Sigmoid colon (tissue), 7 donors: Measurements from ENCODE around the gene CCDC91. TPM values are rescaled to one million over a fixed set of nuclear protein-coding genes. Genes with fewer than 3 reads are reported as not detected.
A peak's percentile ranks its signal among the peaks of the same experiment; 100 is the strongest.

Experiments used
- DNase-seq: peaks from one replicate; pipeline ENCODE4 v3.0.0-alpha.2; 2019
- H3K27ac ChIP-seq, 4 donors: fragments of 200-600 bp; sonication (generic); one replicate each; pipeline ENCODE4 v1.5.1; 2016 to 2019; ENCODE audit warnings: mild to moderate bottlenecking in 1 of 4
- H3K27me3 ChIP-seq, 3 donors: fragments of 200-600 bp; sonication (generic); one replicate each; pipeline ENCODE4 v1.5.1; 2019; ENCODE audit warnings: mild to moderate bottlenecking in 1 of 3
- H3K36me3 ChIP-seq, 4 donors: fragments of 200-600 bp; sonication (generic); one replicate each; pipeline ENCODE4 v1.5.1; 2016 to 2019
- H3K4me1 ChIP-seq, 4 donors: fragments of 200-600 bp; sonication (generic); one replicate each; pipeline ENCODE4 v1.5.1; 2017 to 2019
- H3K4me3 ChIP-seq, 4 donors: fragments of 200-600 bp; sonication (generic); one replicate each; pipeline ENCODE4 v1.5.1; 2017 to 2019; ENCODE audit warnings: mild to moderate bottlenecking in 2 of 4, moderate library complexity in 1 of 4
- H3K9me3 ChIP-seq, 4 donors: fragments of 200-600 bp in 3 of 4; sonication (generic) in 3 of 4; one replicate each; pipeline versions ENCODE4 v1.5.1 to v1.6.1; 2013 to 2019
- CTCF ChIP-seq, 4 experiments: fragments of 450-650 bp in 3 of 4; fragments of 200-600 bp in 1 of 4; IDR thresholded peaks; one replicate each; pipeline ENCODE4 v1.5.1; 2016 to 2019; ENCODE audit warnings: antibody characterized with exemption in 4 of 4, mild to moderate bottlenecking in 3 of 4, moderate library complexity in 2 of 4
- EP300 ChIP-seq, 4 donors: sonication (generic); formaldehyde crosslinking; IDR thresholded peaks; one replicate each; pipeline ENCODE4 v1.6.1; 2017; ENCODE audit warnings: antibody characterized with exemption in 4 of 4
- POLR2A ChIP-seq, 2 donors: fragments of 450-650 bp; IDR thresholded peaks; one replicate each; pipeline ENCODE4 v1.6.1; 2016; ENCODE audit warnings: antibody characterized with exemption in 2 of 2, mild to moderate bottlenecking in 2 of 2, moderate library complexity in 2 of 2
- POLR2AphosphoS5 ChIP-seq, 4 donors: sonication (generic); formaldehyde crosslinking; IDR thresholded peaks; one replicate each; pipeline ENCODE4 v1.6.1; 2017; ENCODE audit warnings: antibody characterized with exemption in 4 of 4
- WGBS, 2 donors: extraction: QIAGEN DNeasy Blood & Tissue Kit; methylation state at CpG; one replicate each; pipeline ENCODE4 v1.1.7; 2013; 5-methylcytosine and 5-hydroxymethylcytosine counted together
- intact Hi-C: fragments of 100-400 bp; cut with DNase I; formaldehyde crosslinking; loops from one replicate; pipeline ENCODE4 v1.15.1; 2023
- polyA plus RNA-seq, 3 donors: library from polyadenylated mRNA; stranded (reverse); fragments of 200-250 nt; gene quantifications; one replicate each; pipeline ENCODE4 v1.2.3, GENCODE V29; 2013
- total RNA-seq, 4 donors: library from RNA; depleted of rRNA; stranded (reverse); fragments of >200 nt; gene quantifications; one replicate each; pipeline ENCODE4 v1.1.0, GENCODE V29; 2016
- donor health status: healthy with polysubstance abuse.
- donor health status: Bipolar disorder and iron deficiency.
- donor health status: healthy.

CCDC91 gene
- total and polyA plus RNA-seq, 7 donors: 12.4 to 85.7 (median 42.9) TPM

- Histone ChIP-seq H3K9me3 (peaks cover 0 to 2% (median 0%) of the 10 kb centered on the region in 4 donors), H3K4me1 (peaks cover 0 to 17% (median 10%) of the 10 kb centered on the region in 4 donors), H3K36me3 (no peaks in the 10 kb centered on the region), H3K27ac (peak overlapping the region in 3 of 4 donors; percentile 36 to 45 (median 44)), H3K4me3 (no peak overlapping the region), H3K27me3 (no peaks in the 10 kb centered on the region)
- no peak for DNase-seq
- intact Hi-C loops: no loop called here
- TF ChIP-seq POLR2AphosphoS5 (IDR thresholded peaks at IDR 0.05) (peak; percentile 55 to 87 (median 72)), POLR2A (IDR thresholded peaks at IDR 0.05) (no peak)
- 85 to 87% methylated on average over 2 of the region's 2 CpGs for WGBS, 2 donors
Measured at GRCh38 chr12:28349196-28349595, 158.9 kb downstream of the CCDC91 start.

DNA sequence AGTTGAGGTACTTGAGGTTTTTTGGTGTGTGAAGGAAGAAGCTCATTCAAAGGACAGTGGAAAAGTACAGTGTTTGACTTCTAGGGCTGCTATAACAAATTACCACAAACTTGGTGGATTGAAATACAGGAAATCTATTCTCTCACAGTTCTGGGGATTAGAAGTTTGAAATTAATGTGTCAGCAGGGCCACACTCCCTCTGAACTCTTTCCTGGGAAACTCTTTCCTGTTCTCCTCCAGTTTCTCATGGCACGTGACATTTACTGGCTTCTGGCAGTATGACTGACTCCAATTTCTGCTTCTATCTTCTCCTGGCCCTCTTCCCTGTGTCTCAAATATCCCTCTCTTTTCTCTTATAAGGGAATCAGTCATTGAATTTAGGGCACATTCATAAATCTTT, 160.2 kb downstream of the CCDC91 start:
- TF ChIP-seq POLR2A (IDR thresholded peaks at IDR 0.05) (no peak), POLR2AphosphoS5 (IDR thresholded peaks at IDR 0.05) (no peak), CTCF (IDR thresholded peaks at IDR 0.05) (no peak), EP300 (IDR thresholded peaks at IDR 0.05) (no peak)

GRCh38 chr12:28351414-28351813, 161.2 kb downstream of the CCDC91 start:
- WGBS, 2 donors: 94% methylated on average over 2 of the region's 2 CpGs
- intact Hi-C loops: no loop called here
- H3K9me3 ChIP-seq: peaks cover 0 to 2% (median 0%) of the 10 kb centered on the region in 4 donors
- DNase-seq: no peak
- peaks cover 0 to 17% (median 10%) of the 10 kb centered on the region in 4 donors for H3K4me1 ChIP-seq
- TF ChIP-seq POLR2AphosphoS5 (IDR thresholded peaks at IDR 0.05) (no peak), CTCF (IDR thresholded peaks at IDR 0.05) (no peak), POLR2A (IDR thresholded peaks at IDR 0.05) (no peak), EP300 (IDR thresholded peaks at IDR 0.05) (no peak)
- H3K36me3 ChIP-seq: no peaks in the 10 kb centered on the region
- H3K4me3 ChIP-seq: no peak overlapping the region
- H3K27ac ChIP-seq: no peak overlapping the region
- no peaks in the 10 kb centered on the region for H3K27me3 ChIP-seq

More for the DNA sequence above, 160.2 kb downstream of the CCDC91 start:
- H3K36me3 ChIP-seq: no peaks in the 10 kb centered on the region
- H3K27me3 ChIP-seq: no peaks in the 10 kb centered on the region
- intact Hi-C loops: no loop called here
- H3K4me1 ChIP-seq: peaks cover 0 to 17% (median 10%) of the 10 kb centered on the region in 4 donors
- no peak for DNase-seq
- 90 to 92% methylated on average over 1 of the region's 1 CpG for WGBS, 2 donors
- no peak overlapping the region for H3K4me3 ChIP-seq
- peaks cover 0 to 2% (median 0%) of the 10 kb centered on the region in 4 donors for H3K9me3 ChIP-seq
- no peak overlapping the region for H3K27ac ChIP-seq

DNA sequence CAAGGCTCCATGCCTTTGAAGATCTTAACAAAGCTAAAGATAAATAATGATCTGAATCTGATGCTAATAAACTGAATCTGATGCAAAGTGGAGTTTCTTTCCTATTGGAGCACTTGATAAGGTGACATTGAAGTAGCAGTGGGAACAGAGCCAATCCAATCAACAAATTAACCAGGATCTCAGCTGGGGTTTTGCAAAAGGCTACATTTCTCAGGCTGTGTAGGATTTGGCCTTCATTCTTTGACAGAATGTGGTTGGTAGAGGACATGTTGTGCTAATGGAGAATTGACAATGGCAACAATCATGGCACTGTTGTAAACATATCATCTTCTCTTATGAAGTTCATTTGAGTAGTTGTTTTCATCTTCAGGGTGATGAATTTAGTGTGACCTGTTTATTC, 164.9 kb downstream of the CCDC91 start:
- Histone ChIP-seq H3K36me3 (no peaks in the 10 kb centered on the region), H3K27me3 (no peaks in the 10 kb centered on the region), H3K4me1 (peaks cover 0 to 9% (median 3%) of the 10 kb centered on the region in 4 donors), H3K27ac (no peak overlapping the region), H3K4me3 (no peak overlapping the region), H3K9me3 (peaks cover 0 to 2% (median 0%) of the 10 kb centered on the region in 4 donors)
- TF ChIP-seq POLR2A (IDR thresholded peaks at IDR 0.05) (no peak), EP300 (IDR thresholded peaks at IDR 0.05) (no peak), POLR2AphosphoS5 (IDR thresholded peaks at IDR 0.05) (no peak), CTCF (IDR thresholded peaks at IDR 0.05) (no peak)
- intact Hi-C loops: no loop called here
- DNase-seq: no peak

DNA sequence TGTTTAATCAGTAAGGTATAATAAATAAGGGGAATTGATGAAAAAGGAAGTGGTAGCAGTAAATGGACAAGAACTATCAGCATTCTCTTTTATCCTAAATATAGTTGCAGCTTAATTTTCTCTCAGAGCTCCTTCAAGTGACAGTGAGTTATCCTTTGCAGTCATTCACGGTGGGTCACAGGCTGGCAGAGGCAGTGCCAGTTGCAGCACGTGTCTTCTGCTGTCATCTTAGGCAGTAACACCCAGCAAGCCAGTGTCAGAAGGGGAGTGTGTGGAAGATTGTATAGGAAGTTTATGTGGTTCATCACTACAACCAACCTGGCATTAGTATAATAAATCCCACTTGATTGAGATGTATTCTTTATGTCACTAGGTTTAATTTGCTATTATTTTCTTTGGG, 170.0 kb downstream of the CCDC91 start:
- intact Hi-C loops: no loop called here

More for the DNA sequence above, 170.0 kb downstream of the CCDC91 start:
- no peak for DNase-seq
- TF ChIP-seq CTCF (IDR thresholded peaks at IDR 0.05) (no peak), POLR2A (IDR thresholded peaks at IDR 0.05) (no peak), EP300 (IDR thresholded peaks at IDR 0.05) (no peak), POLR2AphosphoS5 (IDR thresholded peaks at IDR 0.05) (no peak)
- no peak overlapping the region for H3K27ac ChIP-seq
- H3K27me3 ChIP-seq: no peaks in the 10 kb centered on the region
- no peaks in the 10 kb centered on the region for H3K9me3 ChIP-seq
- 80 to 90% methylated on average over 2 of the region's 2 CpGs for WGBS, 2 donors
- no peaks in the 10 kb centered on the region for H3K4me1 ChIP-seq
- H3K4me3 ChIP-seq: no peak overlapping the region
- H3K36me3 ChIP-seq: no peaks in the 10 kb centered on the region
